HG03354 (cell line): ENCODE measurements around the gene MEIKIN.

Source experiments
- ATAC-seq: cut with Tn5 transposase; IDR thresholded peaks from one replicate; pipeline ENCODE4 v1.9.1; 2021; ENCODE audit warnings: mild to moderate bottlenecking; ENCODE audit not compliant: unreplicated experiment, poor library complexity, severe bottlenecking

Gene MEIKIN, protein sequence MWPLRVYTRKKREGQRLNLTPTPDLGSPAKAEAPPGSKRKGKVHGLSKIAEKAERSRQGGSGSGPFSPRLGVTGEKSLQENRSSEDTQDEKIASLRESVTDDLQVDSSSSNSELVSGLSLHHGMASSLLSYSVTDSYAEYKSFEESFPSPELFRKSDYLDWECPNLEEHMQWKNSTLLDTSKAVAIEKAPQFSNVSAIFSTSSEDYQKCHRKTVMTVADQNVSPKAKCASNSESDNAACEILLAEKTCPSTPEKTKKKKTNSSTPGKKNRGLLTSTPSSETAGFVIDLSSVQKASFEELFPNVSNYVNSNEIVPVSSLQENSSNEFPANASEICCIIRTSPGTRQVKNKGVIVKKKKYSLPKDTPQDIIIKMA

DNA sequence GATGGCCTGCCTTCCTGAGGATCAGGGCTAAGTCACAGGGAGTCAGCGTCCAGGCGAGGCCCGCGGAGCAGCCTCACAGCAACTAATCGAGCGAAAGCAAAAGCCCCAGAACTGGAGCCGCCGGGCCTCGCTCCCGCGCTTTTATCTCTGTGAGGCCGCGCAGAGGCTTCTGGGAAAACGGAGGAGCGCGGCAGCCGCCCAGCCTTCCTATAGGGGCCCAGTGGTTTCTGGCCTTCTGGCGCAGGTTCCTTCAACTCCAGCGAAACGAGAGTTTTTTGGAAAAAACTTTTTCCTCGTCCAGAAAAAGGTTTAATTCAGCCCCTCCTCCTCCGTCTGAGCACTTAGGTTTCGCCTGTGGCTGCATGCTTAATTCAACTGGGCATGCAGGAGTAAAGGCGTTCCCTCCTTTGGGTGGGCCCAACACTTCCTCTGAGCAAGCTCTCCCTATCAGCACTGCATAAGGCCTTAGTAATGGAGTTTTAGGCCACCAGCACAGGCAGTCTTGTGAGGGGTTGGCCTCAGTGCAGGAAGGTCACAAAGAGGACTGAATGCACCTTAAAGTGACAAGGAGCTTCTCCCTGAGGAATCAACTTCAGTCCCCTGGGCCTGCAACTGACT, at the start of gene MEIKIN:
MEIKIN (minus strand) TSS at position 113 of the 618 bp plus-strand sequence. CDS start 158 bp downstream, outside the sequence.
- no peak for ATAC-seq

DNA sequence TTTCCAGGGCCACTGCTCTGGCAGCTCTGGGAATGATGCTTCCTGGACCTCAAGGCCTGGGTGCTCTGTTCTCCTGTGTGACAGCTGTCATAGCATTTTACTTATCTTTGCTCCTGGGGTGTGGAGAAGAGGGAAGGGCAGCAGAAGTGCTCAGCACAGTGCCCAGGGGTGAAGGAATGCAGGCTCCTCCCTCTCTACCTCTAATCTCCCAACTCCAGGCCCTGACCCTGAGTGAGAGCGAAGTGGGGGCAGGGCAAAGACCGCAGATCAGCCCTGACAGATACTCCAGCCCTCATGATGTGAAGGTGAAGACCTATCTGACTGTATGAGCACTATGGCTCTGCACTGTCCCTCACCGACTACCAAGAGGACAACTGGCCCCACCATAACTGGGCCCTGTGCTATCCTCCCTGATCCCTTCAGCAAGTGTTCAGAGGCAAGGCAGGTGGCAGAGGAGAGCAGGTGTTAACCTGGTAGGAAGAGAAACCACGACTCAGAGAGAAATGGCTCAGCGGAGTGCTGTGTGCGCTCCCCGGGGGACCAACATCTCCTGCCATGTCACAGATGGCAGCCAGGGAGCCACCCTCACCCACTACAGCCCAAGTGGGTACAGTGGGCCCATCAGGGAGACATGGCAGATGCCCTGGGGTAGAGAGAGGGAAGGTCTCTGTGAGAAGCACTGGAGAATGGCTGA, 49.2 kb upstream of the MEIKIN start:
- no peak for ATAC-seq

DNA sequence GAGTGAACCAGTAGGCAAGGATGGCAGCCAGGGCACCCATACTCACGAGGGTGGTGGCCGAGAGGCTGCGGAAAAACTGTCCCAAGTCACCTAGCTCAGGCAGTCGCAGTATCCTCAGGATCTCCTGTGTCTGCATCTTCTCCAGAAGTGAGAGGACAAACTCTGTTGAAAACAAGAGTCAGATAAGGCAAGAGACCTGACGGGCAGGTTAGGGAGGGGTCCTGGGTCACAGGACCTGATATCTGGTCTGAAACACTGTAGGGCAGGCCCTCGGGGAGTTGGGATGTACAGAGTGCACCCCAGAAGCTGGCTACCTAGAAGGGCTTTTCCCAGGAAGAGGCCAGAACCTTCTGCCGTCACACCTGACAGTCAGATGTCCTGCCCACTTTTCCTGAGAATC, 48.6 kb upstream of the MEIKIN start:
- ATAC-seq: no peak

DNA sequence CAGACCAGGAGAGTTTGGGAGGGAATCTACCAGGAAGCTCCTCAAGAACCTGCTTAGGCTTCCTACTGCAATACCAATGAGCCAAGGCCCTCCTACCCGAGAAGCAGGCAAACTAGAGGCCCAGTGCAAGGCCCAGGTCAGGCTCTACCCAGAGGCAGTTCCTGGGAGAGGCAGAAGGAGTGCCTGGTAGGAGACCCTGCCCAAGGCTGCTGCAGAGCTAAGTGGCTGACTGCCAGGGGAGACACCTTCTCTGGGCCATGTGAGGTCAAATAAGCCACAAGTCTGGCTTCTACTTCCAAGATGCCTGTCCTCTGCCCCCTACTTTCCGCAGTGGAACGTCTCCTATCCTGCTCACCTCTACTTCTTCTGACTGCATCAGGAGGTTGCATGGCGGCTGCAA, 48.2 kb upstream of the MEIKIN start:
- ATAC-seq: no peak

DNA sequence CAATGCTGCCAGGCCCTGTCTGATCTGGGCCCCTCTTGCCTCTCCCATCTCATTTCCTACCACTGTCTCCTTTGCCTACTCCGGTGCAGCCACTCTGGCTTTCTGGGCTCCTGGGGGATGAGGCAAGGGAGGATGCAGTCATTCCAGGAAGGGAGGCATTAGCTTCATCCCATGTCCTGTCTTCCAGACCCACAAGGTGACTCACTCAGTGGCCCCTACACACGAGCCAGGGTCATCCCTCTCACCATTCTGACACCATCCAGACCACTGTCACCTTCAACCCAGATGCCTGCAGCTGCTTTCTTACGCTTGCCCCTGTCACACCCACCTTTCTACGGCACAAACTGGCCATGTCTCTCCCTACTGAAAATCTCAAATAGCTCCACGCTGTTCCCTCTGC, 46.9 kb upstream of the MEIKIN start:
- ATAC-seq: no peak

DNA sequence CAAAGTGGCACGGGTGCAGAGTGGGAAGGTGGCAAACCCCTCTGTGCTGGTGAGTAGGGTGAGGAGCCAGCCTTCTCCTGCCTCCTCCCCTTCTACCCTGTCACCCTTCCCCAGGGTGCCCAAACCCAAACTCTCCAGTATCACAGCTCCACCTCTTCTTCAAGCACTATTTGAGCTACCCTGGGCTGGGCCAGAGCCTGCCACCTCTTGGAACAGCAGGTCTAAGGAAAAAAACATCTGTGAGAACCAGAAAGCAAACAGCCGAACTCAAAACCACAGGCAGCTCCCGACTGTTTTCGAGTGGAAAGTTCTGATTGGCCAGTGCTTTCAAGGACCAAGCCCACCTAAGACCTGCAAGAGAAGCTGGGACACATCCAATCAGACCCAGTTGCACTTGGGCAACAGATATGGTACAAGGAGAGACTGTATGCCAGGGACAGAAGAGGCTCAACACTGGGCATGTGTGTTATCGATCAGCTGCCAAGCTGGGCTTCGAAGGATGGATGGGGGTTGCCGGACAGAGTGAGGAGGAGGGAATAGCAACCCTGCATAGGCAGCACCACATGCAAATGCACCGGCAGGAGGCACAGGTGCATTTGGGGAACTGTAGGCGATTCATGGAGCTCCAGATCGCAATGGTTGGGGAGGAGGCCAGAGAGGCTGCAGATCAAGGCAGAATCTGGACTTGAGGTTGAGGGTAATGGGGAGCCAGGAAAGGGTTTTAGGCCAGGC, 46.3 kb upstream of the MEIKIN start:
- ATAC-seq: no peak

DNA sequence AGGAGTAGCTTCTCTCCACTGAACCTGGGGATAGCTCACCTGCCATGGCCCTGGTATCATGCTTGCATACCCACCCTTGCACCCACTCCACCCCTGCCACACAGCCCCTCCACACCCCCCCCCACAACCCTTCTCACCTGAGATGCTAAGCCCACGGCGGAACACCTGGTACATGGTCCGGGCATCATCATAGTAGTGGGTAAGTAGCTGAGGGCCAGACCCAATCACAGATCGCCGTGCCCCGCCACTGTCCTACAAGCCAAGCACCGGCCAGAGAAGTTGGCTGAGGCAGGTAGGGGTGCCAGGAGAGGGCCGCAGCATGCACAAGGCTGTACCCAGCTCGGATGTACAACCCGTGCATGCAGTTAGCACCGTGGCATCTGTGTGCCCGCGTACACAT, 45.3 kb upstream of the MEIKIN start:
- no peak for ATAC-seq

DNA sequence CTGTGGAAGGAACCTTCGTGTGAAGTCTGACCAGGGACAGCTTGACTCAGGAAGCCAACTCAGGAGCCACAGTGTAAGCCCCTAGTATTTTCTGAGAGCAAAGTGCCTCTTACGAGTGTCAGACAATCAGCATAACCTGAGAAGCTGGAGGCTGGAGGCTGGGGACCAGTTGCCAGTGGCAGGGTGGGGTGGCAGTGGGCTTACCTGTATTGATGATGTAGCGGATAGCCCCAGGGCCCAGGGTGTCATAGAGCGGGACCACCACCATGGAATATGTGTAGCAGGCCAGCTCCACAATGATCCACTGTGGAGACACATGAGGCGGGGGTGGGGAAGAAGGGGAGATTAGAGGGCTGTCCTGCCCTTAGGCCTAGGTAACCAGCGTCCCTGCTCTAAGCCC, 43.1 kb upstream of the MEIKIN start:
- no peak for ATAC-seq

DNA sequence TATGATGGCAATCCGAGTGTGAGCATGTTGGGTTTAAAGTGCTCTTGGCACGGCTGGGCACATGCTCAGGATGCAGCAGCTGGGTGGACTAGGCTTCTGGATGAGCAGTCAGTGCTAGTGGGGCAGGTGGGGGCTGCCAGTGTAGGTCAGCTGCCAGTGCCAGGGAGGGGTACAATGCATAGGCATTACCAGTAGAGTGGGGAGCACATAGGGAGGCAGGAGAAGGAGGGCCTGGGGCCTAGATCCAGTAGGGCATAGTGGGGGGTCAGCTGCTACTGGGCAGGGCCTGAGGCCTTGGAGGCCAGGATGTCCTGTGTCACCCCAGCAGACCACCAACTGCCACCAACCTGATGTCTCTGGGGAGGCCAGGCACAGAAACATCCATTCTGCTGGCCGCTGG, 41.8 kb upstream of the MEIKIN start:
- ATAC-seq: no peak

DNA sequence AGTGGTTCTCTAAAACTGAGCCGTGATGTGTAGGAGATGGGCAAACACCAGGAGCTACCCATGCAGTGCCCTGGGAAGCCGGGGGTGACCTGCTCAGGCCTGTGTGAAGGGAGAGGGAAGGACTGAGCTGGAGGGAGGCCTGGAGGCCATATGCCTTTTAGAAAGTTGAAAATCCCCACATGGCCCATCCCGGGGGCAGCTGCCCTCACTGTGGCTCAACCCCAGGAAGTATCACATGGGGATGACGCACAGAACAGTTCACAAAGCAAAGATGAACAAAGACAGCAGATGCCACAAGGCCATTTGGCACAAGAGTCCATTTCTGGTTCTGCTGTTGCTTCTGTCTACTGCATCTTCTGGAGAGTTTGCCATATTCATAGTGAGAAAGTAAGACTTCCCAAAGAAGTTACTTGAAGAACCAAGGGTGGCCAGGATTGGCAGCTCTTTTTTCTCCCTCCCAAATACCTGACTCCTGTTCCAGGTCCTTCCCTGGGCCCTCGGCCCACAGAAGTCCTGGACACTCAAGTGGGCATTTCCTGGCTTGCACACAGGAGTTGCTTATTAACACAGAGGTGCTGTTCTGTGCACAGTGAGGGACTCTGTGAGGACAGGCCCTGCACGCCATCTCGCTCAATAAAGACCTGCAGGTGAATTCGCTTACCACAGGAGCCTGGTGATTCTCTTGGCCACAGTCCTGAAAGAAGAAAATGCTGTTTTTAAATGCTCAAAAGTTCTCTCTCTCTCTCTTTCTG, 40.9 kb upstream of the MEIKIN start:
- ATAC-seq: no peak

DNA sequence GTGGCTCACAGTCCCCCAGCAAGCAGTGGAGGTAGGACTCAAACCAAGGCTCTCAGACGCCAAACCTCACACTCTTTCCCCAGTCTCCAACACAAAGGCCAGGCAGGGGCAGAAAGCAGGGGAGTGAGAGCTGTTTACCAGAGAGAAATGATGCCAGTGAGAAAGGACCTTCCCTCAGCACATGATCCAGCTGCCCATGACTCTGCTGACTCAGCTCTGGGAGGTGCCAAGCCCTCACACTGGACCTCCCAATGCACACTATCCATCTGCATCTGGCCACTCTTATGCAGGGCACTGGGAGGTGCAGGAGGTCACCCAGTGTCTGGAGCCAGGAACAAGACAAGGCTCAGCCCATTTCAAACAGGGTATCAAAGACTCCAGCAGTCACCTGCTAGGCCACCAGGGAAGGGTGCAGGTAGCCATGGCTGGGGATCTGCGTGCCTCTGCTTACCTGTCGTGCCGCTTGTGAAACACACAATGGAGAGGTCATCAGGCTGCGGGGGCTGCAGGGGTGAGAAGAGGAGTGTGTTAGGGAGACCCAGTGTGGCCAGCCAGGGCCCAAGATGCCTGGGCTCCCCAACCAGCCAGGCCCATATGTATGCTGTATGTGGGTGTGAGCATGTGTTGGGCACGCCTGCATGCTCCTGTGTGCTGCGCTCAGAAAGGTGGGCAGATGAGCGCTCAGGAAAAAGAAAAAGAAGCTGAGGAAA, 39.6 kb upstream of the MEIKIN start:
- no peak for ATAC-seq

DNA sequence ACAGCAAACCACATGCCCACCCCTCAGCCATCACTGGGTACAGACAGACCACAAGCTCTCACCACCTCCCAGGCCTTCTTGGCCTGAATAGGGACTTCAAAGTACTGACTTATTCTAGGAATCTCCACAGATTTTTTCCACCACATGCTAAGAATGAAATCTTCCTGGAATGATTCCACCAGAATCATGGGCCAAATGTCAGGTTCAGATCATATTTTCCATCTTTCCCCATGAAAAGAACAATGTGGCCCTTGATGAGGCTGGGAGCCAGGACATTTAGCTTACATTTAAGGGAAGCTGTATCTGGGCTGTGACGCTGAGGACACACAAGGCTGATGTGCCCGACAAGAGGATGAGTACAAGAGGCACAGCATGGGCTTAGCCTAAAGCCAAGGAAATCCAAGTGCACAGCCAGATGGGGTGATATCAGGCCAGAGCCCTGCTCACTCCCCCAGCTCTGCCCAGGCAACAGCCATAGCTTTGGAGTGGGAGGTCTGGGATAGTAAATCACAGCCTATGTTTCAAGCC, 37.8 kb upstream of the MEIKIN start:
- no peak for ATAC-seq

DNA sequence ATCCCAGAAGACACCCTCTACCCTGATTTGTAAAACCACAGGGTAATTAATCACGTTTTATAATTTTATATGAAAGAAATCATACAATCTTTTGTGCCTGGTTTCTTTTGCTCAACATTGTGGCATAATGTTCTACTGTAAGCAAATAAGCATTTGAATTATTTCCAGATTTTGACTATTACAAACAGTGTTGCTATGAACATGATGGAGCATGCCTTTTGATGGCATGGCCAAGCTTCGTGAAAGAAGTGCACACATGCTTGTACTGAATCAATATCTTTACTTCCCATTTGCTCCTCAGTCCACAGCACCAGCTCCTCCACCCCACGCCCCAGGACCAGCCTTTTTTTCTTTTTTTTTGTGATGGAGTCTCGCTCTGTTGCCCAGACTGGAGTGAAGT, 36.1 kb upstream of the MEIKIN start:
- ATAC-seq: no peak

DNA sequence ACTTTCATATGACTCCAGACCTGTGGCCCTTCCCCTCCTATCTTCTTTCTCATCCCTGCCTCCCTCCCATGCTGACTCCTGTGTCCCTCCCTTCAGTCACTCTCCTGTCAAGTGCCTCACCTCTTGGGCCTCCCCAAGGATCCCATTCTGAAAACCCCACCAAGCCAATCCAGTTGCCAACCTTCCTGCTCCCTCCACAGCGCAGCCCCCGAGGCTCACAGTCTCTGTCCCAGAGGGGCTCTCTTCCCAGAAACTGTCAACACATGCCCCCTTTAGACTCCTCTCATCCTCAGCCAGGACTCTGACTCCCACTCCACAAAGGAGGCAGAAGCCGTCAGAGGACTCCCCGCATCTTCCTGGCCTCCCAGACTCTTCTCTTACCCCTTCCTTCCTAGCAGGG, 35.2 kb upstream of the MEIKIN start:
- ATAC-seq: no peak

DNA sequence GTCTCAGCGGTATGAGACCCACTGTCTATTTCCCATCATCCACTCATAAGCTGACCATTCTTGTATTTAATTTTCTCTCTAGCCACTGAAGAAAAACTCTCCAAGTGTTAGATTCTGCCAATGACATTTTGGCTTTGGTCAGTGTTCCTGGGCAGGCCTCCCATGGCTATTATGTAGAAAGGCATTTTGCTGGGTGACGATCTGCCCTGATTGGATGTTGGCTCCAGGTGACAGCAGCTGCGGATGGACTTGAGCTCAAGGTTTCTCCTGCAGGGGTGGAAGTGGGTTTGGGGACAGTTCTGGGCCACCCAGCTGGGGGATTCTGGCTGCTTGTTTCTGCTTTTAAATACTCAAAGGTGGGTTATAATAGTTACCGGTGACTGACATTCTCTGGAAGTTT, 34.4 kb upstream of the MEIKIN start:
- no peak for ATAC-seq

DNA sequence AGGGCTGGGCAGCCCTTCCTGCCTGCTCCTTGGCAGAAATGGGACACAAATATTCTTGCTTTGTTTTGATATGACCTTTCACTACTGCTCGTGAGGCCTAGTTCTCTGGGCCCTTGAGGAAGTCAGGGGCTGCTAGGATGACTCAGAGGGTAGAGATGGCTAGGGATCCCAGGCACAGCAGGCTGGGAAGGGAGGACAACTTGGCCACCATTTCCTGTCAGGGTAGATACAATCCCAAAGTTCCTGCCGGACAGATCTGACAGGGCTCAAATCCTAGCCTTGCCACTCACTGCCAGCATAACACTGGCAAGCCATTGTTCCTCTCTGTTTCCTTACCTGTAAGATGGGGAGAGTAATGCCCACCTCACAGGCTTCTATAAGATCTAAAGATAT, 31.7 kb upstream of the MEIKIN start:
- no peak for ATAC-seq

DNA sequence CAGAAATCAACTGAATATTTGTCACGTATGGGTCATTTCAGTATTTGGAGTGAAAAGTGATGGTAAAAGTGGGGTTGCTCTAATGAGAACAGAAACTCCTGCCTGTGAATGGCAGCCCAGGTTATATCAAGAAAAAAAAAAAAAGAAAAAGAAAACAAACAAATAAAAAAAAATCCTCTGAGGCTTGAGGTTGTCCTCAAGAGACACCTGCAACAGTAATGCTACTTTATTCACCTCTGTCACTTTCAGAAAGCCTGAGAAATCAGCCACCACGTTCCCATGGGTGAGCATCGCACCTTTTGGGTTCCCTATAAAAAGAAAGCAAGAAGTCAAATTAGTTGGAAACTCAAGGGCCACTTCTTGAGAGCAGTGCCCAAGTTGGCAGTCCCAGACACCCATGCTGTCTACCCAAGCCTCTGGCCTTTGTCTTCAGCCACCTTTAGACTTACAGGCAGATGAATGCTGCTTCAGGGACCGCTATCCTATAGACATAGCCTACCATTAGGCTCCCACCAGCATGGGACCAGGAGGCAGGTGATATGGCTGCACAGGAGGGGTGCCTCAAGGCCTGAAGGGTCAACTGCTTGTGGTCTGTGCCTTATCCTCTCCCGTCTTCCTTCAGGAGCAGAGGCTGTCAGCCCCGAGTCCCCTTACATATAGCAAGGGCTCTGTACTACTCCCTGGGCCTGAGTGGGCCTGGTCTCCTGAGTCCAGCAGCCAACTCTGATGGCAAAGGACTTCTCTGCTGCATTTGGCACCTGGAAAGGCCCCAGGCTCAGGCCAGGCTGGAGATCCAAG, 31.1 kb upstream of the MEIKIN start:
- no peak for ATAC-seq
